ENCODE results near the gene FAM47E.

Gene FAM47E

DNA sequence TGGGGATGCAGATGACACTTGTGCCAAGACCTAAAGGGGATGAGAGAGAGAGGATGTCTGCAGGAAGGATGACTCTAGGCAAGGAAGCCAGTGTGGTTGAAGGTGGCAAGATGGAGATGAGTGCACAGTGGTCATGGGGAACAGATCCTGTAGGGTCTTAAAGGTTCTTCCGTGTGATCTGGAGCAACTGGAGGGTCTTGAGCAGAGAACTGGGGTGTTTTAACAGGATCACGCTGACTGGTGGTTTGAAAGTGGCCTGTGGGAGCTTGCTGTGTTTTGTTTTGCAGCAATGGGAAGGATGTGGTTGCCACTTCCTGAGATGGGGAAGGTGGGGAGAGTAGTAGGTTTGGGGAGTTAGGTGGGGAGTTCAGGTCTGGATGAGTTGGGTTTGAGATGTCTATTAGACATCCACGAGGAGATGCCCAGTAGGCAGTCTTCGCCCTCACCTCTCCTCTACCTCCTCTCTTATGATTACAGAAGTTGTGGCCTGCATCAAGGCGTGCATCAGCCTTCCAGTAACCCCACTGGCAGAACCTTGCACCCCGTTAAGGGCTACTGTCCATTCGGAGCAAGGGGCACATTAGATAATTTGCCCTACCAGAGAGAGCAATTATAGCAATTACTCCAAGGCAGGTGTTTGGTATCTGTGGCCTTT lies 53.6 kb downstream of the FAM47E start:
- DNase-seq, result no peak

DNA sequence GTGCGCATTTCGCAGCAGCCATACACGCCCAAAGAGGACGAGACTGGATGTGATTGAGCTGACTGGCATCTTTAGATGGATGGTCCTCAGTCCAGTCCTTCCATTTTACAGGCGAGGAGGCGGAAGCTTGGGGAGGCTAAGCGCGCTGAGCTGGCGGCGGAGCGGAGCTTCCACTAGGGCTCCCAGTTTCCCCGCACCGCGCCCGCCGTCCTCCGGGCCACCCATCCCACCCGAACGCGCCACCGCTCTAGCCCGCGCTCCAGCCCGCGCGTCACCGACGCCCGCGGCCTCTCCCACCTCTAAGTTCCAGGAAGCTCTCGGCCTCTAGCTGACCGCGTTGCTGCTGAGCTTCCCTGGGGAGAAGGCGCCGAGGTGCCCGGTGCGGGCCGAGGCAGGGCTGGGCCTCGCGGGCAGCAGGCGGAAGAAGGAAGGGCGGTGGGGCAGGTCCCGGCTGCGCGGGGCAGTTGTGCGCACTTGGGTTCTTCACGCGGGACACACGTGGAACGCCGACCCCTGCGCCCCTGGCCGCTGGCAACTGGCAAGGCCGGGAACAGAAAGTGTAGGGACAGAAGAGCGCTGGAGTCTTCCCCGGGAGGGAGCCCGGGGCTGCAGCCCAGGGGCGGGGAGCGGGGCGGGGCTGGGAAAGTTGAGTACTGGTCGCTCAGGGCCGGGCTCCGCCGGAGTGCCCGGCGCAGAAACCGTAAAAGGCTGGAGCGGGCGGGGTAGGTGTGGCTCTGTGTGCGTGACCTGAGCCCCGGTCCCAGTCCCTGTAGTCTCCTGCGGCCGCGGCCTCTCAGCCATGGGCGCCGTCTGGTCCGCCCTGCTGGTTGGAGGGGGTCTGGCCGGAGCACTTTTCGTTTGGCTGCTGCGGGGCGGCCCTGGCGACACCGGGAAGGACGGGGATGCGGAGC lies 54.7 kb downstream of the FAM47E start, which contains the start of gene STBD1:
TSS of gene STBD1 (plus strand) at position 763 of the 911 bp plus-strand sequence. CDS start at position 800, 37 bp downstream.
- DNase-seq, result peak; percentile 40

DNA sequence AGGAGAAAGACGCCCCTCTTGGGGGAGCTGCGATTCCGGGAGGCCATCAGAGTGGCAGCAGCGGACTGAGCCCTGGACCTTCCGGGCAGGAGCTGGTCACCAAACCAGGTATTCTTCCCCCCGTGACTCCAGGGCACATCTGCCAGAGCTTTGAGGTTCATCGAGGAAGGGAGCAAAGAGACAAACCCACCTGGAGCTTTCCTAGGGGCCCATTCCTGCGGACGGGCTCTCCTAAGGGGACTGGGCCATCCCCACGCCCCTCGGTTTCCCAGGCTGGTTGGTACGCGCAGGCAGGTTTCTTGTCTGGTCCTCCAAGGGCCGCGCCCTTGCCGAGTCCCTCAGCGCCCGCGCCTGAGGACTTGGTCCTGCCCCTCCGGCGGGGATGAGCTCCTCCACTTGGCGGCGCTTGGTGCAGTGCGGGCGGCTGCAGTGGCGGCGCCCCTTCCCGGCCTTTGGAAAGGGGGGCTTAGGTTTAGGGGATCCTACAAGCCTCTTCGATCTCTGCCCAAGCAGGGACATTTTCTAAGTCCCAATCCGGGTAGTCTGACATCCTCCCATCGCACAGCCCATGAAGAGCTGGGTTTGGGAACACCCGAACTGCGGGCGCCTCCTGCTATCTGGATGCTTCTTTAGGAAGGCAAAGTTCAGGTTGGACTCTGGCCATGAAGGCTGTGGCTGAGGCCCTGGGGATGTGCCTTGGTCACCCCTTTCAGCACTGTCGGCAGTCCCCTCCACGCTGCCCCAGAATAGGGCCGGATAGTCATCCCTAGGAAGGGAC lies 55.5 kb downstream of the FAM47E start:
- no peak for DNase-seq

DNA sequence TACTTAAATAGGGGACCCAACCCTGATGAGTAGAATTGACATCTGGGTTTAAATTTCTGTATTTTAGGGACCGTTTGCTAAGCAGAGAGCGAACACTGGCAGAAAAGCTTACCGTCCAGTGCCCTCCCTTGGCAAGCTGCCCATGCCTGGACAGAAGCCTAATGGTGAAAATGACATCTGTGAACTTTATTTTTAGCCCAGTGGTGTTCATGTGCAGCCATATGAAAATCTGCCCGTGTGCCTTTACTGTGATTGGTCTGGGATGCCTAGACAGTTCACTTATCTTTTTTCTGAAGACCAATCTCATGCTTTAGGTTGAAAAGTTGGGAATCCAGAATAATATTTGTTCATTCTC lies 56.1 kb downstream of the FAM47E start:
- no peak for DNase-seq

DNA sequence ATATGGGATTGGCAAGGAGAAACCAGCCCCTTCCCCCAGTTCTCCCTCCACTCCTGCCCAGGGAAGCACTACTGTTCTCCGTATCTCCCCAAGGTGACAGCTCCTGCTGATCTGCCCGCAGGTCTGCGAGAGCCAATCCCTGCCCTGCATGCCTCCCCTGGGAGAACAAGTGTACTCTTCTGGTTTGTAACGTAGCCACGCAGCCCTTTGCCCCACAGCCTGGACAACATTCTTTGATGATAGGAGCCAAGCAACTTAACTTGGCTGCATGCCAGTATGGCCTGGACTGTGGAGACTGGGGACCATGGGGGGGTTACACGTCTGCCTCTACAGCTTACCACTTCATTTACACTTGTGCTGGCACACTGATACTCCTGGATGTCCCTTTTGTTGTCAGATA lies 57.0 kb downstream of the FAM47E start:
- no peak for DNase-seq

DNA sequence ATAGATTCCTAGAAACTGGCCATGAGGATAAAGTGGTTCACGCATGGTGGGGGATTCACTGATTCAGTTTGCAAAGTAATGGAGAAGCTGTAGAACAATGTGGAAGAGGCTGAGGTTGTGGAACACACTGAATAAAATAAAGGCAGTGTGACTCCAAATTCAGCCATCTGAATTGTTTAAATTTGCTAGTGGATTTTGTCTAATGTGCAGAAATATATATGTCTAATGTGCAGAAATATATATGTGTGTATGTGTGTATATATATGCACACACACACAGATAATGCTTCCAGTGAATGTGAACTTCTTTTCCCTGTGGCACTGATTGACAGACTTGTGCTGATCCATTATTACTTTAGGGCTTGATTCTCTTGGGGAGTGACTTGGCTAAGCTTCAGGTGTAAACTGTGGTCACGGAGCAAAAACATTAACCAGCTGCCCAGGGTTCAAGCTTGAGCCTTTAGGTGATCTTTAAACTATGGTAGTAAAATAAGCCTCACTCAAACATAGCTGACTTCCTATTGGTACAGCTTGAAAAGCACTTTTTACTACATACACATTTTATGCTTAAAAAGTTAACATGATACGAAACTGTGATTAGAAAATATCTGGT lies 58.5 kb downstream of the FAM47E start:
- no peak for DNase-seq

DNA sequence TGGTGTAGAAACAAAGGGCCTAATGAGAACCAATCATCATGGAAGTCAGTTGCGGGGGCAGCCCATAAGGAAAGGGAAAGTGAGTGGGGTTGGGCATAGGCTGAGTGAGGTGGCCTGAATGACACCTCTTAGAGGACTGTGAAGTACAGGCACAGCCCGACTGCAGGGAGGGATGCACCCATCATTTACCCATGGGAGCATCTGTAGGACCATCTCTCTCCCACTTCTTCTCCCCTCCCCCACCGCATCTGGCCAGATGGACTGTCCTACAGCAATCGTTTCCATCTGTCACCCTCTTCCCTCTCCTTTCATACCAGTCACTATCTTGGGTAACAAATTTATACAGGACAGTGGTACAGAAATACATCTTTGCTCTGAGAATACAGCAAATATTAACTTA lies 59.2 kb downstream of the FAM47E start:
- no peak for DNase-seq

DNA sequence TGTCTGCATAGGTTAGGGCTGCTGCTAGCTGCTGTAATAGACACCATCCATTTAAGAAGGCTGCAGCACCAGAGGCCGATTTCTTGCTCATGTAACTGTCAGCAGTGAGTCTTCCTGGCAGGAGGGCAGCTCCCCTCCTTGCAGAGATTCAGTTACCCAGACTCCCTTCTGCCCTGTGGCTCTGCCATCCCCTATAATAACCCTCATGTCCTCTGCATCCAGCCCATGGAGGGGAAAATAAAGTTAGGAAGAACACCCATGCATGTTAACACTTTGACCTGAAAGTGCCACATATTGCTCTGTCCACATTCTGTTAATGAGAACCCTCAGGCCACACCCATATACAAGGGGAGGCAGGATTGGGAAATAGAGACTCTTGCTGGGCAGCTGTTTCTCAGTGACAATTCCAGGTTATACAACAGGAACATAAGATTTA lies 60.4 kb downstream of the FAM47E start:
- DNase-seq, result no peak

DNA sequence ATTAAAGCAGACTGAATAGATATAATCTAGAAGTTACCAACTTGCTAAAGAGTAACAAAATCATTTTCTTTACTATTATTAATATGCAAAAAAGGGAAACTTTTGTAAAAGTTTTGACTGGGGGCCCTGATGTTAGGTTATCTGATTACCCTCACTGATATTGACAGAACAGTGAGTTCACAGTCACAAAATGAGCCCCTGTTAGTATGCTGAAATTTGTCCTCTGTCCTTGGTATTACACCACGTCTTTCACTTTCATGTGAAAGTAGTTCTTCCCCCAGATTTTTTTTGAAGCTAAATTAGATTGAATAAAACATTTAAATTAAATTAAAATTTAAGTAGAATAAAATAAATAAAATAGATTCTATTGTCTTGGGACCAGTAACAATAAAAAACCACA lies 60.9 kb downstream of the FAM47E start:
- DNase-seq, result no peak

DNA sequence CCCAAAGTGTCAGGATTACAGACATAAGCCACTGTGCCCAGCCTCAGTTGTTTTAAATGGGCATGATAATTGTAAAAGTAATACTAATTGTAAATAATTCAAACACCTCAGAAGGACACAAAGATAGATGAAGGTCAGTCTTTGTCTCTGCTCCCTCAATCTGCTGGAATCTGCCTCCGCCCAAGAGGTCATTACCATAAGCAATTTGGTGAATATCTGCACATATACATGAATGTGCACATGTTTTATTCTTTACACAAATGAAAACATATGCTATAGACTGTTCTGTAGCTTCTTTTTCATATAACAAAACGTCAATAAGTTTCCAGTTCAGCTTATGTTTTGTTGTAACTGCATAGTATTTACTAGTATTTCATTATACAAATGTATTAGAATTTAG lies 62.0 kb downstream of the FAM47E start:
- no peak for DNase-seq

DNA sequence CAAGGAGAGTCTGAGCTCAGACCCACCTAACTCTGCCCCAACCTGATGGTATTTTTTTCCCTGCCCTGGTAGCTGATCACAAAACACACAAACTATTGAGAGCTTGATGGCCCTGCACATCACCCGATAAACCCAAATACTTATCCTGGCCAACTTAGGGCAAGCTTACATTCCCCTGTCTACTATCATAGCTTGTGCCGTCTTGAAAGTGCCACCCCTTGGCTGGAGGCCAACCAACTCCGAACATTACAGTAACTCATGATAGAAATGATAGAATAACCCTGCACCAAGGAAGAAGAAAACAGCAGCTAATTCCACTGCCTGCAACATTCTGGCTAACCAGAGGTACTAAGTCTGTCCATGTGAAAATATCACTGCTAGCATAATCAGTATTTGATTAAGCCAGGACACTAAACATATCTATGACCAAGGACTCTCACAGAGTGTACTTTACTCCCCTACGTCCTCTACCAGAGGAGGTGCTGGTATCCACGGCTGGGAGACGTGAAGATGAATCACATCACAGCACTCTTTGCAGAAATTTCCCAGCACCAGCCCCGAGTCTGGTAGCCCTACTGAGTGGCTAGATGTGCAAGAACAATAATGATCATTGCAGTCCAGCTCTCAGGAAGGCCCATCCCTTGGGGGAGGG lies 63.9 kb downstream of the FAM47E start:
- no peak for DNase-seq

DNA sequence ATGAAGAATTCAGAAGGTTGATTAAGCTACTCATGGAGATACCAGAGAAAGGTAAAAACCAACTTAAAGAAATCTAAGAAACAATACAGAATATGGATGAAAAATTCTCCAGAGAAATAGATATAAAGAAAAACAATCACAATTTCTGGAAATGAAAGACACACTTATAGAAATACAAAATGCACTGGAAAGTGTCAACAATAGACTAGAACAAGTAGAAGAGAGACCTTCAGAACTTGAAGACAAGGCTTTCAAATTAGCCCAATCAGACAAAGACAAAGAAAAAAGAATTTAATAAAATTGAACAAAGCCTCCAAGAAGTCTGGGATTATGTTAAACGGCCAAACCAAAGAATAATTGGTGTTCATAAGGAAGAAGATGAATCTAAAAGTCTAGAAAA lies 64.6 kb downstream of the FAM47E start:
- DNase-seq, result no peak

DNA sequence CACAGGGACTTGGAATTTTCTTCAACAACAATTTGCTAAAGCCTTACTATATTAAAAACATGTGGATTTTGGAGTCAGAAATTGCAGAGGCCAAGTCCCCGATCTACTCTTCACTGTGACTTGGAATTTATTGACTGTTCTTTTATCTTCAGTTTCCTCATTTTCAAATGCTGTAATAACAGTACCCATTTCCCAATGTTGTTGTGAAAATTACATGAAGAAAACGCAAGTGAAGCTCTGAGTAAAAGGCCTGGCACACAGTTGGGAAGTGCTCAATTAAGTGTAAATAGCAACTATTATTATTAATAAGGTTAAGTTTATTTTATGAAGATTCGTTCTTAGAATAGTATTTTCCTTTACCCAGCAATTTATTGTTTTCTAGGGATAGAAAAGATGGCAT lies 70.7 kb downstream of the FAM47E start:
- DNase-seq, result no peak

DNA sequence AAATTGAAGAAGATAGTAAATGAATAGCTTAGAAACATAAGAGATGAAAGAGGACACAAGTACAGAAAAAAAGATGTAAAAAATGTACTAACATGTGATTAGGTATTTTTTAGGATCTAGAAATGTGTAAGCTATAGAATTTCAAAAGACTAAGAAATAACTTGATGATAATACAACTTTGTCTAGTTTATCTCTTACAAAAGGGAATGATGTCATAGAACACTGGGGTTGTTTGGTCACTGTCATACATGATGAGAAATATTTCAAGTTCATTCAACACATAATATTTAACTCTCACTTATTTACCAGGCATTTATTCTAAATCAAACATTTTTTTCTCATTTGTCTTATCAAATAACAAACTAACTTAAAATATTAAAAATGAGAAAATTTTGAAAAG lies 73.6 kb downstream of the FAM47E start:
- no peak for DNase-seq

DNA sequence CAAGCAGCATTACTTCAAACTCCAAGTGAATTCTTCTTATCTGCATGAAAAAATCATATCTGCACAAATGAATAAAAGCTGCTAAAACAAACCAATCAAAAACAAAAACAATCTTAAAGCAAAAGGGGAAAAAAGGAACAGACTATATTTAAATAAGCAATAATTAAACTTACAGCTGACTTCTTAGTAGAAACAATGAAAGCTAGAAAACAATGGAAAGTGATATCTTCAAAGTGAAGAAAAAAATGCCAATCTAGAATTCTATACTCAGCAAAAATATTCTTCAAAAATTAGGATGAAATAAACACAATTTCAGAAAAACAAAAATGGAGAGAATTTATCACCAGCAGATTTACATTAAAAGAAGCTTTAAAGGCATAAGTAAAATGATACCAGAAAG lies 75.0 kb downstream of the FAM47E start:
- DNase-seq, result peak; percentile 2
